GM12865 (cell line): Measurements from ENCODE around the gene VPS39.

Experiments used
- DNase-seq: peaks from one replicate; pipeline ENCODE4 v3.0.0; 2010; ENCODE audit warnings: low read depth
- H3K4me3 ChIP-seq: 2 replicates; pipeline ENCODE4 v1.5.1; 2011; ENCODE audit warnings: mild to moderate bottlenecking, low read depth, low read length, control low read depth
- TF ChIP-seq, protein P1 (sequence below): IDR thresholded peaks from 2 replicates; pipeline ENCODE4 v1.5.1; 2011; ENCODE audit warnings: low read length, control low read depth, low read depth, inconsistent platforms; ENCODE audit not compliant: insufficient read depth; ENCODE audit errors: missing control alignments

Gene VPS39

DNA sequence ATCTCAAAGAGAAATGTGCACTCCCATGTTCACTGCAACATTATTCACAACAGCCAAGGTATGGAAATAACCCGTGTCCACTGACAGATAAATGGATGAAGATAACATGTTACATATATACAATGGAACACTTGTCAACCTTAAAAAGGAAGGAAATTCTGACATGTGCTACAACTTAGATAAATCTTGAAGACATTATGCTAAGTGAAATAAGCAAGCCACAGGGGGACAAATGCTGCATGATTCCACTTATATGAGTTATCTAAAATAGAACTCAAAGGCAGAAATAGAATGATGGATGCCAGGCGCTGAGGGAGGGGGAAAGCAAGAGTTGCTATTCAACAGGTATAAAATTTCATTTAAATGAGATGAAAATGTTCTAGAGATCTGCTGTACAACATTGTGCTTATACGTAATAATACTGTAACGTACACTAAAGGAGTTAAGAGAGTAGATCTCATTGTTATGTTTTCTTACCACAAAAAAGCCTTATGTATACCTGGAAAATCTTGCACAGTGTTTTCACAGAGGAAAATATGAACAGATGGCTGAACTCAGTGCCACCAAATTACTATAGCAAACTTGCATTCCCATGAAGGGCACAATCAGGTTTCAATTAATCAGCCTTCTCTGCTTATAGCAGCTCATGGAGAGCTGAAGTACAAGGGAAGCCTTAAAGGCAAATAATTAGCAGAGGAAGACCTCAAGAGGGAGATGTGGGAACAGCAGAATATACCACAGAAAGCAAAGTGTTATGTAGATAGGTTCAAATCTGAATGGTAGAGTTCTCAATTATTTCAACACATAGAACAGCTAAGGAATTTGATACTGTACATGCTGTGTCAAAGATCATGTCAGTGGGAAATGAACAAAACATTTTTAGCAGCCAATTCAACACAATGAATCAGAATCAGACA lies 8.1 kb upstream of the VPS39 start:
- TF ChIP-seq, protein P1, sequence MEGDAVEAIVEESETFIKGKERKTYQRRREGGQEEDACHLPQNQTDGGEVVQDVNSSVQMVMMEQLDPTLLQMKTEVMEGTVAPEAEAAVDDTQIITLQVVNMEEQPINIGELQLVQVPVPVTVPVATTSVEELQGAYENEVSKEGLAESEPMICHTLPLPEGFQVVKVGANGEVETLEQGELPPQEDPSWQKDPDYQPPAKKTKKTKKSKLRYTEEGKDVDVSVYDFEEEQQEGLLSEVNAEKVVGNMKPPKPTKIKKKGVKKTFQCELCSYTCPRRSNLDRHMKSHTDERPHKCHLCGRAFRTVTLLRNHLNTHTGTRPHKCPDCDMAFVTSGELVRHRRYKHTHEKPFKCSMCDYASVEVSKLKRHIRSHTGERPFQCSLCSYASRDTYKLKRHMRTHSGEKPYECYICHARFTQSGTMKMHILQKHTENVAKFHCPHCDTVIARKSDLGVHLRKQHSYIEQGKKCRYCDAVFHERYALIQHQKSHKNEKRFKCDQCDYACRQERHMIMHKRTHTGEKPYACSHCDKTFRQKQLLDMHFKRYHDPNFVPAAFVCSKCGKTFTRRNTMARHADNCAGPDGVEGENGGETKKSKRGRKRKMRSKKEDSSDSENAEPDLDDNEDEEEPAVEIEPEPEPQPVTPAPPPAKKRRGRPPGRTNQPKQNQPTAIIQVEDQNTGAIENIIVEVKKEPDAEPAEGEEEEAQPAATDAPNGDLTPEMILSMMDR: no peak
- no peak for DNase-seq

DNA sequence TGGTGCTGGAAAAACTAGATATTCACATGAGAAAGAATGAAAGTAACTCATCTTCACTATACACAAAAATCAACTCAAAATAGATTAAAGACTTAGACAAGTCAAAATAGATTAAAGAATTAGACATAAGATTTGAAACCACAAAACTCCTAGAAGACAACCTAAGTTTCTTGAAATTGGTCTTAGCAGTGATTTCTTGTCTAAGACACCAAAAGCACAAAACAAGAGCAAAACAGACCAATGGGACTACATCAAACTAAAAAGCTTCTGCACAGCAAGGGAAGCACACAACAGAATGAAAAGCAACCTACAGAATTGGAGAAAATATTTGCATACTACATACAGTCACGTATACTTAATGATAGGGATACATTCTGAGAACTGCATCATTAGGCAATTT lies 6.5 kb upstream of the VPS39 start:
- H3K4me3 ChIP-seq: no peak overlapping the region
- TF ChIP-seq, protein P1: no peak
- DNase-seq: no peak

More for the DNA sequence above, 8.1 kb upstream of the VPS39 start:
- no peak overlapping the region for H3K4me3 ChIP-seq

DNA sequence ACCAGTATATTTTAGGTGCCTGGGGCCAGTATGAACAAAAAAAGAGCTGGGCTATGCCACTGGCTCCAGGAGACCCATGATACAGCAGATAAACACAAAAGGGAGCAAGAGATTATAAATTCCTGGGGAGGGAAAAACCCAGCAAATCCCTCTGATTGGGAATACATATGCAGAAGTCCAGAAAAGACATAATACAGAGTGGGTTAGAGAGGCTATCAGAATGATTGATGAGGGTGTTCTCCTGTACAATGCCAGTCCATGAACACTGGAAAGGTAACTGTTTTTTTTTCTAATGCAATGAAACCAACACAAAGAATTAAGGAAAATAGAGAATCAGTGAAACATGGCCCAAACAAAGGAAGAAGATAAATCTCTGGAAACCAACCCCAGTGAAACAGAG lies 5.4 kb upstream of the VPS39 start:
- no peak overlapping the region for H3K4me3 ChIP-seq
- no peak for DNase-seq
- TF ChIP-seq, protein P1: no peak

DNA sequence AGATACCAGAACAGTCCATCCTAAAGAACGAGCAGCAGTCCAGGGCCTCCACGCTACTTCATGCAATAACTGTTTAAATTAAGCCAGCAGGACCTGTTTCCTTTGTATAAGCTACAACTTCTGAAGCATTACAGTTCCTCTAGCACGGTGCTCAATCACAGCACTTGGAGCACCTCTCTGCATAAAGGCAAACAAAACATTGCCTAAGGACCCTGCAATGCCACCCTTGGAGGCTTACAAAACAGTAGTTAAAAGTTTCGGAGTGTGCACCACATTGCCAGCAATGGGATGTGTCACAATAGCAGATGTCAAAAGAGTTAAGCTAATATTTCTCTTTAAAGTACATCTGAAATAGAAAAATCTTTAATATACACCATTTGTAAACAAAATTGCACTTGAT lies 2.6 kb upstream of the VPS39 start:
- H3K4me3 ChIP-seq: no peak overlapping the region
- no peak for DNase-seq
- TF ChIP-seq, protein P1: no peak

DNA sequence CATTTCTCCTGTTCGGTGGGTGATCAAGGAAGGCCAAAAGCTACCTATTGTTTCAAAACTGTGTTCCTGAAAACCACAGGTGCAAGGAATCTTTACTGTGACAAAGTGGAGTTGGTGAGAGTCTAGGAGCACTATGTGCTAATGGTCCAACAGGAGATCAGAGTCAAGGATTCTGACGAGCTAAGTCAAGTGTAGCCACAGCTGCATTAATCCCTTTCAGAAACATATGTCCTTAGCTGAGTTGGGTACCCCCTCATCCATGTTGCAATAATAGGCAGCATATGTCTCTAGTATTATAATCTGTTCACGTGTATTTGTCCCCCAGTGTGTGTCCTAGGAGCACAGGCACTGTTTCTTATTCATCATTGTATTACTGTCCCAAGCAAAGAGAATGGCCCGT lies 1.7 kb downstream of the VPS39 start:
- TF ChIP-seq, protein P1: no peak
- H3K4me3 ChIP-seq: no peak overlapping the region

DNA sequence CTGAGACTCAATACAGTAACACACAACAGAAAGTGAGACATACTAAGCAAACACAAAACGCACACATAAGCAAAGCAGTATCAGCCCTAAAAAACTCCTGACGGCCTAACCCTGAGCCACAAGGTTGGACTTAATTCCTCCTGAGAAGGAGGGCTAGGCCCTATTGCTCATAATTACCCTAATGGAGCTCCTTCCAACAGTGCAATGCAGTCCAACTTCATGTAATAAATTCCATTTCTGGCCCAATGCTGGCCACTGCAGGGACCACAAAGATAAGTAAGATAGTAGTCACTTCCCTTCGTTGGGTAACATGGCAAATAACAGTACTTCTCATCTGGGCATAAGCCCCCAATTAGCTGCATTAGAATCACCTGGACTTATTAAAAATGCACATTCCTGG lies 4.2 kb downstream of the VPS39 start:
- TF ChIP-seq, protein P1: no peak
- DNase-seq: no peak
- no peak overlapping the region for H3K4me3 ChIP-seq

More for the DNA sequence above, 1.7 kb downstream of the VPS39 start:
- DNase-seq: no peak
